HTR-8/SVneo (cell line): ENCODE measurements around the gene NUP98.

ENCODE experiments used
- DNase-seq: peaks from one replicate; pipeline ENCODE4 v3.0.0; 2011; ENCODE audit warnings: low spot score, mixed read lengths; ENCODE audit not compliant: insufficient read length
- FAIRE-seq: peaks from 2 replicates; lab custom pipeline; 2011; peaks lifted over from hg19 to GRCh38; lab: Jason Lieb, UNC

The NUP98 gene

GRCh38 chr11:3797329-3798090 is at the start of gene NUP98:
Gene NUP98, minus strand, starts transcription at chr11:3797554. Its CDS starts 15,437 bp downstream, at chr11:3782117.
- FAIRE-seq (peak; percentile 95), DNase-seq (peak; percentile 98)

GRCh38 chr11:3845670-3846069 is 48.3 kb upstream of the NUP98 start:
- no peak for DNase-seq
- FAIRE-seq, result no peak

GRCh38 chr11:3845246-3845645 is 47.9 kb upstream of the NUP98 start:
- DNase-seq, result no peak
- FAIRE-seq, result no peak

DNA sequence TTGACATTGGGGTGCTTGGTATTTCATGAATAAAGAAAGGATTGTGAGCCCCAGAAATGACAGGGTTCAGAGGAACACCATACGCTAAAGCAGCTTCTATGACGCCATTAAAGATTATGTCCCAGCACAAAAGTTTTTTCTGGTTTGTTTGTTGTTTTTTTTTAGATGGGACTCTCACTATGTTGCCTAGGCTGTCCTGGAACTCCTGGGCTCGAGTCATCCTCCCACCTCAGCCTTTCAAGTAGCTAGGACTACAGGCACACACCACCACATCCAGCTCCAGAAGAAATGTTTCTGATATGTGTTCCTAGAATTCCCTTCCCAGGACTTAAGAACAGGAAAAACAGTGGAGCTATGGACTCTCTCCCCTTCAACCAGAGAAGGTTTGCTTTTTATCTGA is 46.0 kb upstream of the NUP98 start:
- DNase-seq (no peak), FAIRE-seq (no peak)

DNA sequence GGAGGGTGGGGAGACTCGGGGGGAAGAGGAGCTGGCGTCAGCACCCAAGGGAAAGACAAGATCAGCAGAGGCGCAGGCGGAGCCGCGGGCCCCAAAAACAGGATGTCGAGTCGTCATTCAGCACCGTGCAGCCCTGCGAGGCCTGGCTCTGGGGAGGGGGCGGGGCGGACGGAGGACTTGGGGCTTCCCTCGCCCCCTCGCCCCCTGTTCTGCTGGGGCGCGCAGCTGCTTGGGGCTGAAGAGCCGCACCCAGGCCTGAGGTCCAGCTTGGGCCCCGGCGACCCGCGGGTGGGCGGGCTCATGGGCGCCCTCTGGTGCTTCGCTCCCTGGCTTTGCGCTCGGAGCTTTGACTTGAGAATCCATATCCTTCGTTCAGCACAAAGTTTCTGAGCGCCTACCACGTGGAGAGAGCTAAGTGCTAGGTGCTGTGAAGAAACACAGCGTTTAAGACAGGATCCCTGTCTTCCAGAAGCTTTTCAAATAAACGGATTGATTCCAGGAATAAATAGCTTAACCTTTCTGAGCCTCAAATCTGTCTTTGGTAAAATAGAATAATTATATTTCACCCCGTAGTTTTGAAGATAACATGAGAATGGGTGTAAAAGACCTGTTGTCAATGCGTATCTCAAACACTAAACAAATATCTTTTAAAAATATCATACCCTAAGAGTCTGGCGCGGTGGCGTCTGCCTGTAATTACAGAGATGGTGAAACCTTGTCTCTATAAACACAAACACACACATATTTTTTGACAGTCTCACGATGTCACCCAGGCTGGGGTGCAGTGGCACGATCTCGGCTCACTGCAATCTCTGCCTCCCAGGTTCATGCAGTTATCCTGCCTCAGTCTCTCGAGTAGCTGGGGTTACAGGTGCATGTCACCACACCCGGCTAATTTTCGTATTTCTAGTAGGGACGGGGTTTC is 44.3 kb upstream of the NUP98 start:
- no peak for FAIRE-seq
- peak; percentile 79 for DNase-seq

- FAIRE-seq (no peak), DNase-seq (peak; percentile 75)
Observed at GRCh38 chr11:3840870-3841425, 43.6 kb upstream of the NUP98 start, which contains the start of gene RHOG. Gene RHOG, minus strand, starts transcription at chr11:3840959. Its CDS starts 12,821 bp downstream, at chr11:3828138.

- DNase-seq (peak; percentile 17), FAIRE-seq (no peak)
Observed at GRCh38 chr11:3840004-3840869, 42.9 kb upstream of the NUP98 start.

GRCh38 chr11:3838504-3838903 is 41.1 kb upstream of the NUP98 start:
- no peak for FAIRE-seq

GRCh38 chr11:3837793-3838192 is 40.4 kb upstream of the NUP98 start:
- DNase-seq, result no peak
- no peak for FAIRE-seq

More at GRCh38 chr11:3838504-3838903, 41.1 kb upstream of the NUP98 start:
- DNase-seq, result no peak

DNA sequence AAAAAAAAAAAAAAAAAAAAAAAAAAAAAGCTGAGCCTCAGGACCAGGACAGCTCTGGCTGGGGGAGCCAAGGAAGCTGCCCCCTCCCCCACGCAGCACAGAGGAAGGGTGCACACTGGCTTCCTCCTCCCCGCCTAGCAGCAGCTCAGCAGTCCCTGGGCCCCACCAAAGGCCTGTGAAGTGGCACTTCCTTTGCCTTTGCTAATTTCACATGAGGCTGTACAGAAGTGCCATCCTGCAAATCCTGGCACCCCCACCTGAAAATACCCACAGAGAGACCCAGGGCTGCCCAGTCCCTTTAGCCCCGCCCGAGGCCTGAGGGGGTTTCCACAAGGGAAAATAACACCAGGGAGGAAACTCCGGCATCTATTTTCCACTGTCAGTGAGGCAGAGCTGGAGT is 39.5 kb upstream of the NUP98 start:
- FAIRE-seq (no peak), DNase-seq (no peak)

DNA sequence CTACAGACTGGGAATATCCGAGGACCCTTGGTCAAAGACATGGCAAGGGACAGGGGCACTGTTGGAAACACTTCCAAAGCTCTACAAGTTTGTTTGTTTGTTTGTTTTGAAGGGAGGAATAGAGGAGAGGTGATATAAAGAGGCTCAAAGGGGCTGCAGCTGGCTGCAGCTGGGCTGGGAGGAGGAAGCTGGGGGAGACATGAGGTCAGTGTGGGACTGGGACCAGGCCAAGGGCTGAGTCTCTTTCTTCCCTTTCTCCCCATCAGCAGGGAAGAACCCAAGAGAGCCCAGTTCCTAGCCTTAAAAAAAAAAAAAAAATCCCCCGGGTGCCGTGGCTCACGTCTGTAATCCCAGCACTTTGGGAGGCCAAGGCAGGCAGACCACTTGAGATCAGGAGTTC is 38.4 kb upstream of the NUP98 start:
- DNase-seq, result no peak
- FAIRE-seq, result no peak

DNA sequence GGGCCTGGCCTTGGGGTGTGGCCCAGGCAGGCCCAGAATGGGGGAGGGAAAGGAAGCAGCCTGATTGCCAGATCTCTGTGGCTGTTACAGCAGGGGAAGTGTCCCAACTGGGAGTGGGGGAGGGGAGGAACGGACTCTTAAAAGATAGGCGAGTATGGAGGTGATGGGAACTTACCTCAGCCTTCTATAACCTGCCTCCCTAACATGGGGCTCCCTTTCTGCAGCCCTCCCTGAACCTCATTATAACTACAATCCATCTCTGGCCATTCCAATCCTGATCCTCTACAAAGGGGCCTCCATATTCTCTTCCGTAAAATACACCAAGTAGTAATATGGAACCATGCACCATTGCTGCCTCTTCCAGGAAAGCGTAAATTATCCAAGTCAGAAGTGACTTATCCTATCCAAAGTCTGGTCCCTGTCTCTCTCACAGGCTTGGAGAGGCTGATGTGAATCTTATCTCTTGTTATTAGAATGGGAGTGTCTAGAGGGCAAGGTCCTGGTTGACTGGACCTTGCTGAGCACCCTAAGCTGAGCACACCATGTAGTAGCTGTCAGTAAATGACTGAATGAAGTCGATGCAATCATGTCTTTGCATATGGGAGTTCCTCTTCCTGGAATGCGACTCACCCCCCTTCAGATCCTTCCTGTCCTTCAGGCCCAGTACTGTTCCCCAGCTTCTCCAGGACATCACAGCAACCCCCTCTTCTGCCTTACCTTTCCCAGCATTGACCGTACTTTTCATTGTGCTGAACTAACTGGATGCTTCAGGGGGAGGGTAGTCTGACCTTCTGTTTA is 37.5 kb upstream of the NUP98 start:
- FAIRE-seq (no peak), DNase-seq (no peak)

DNA sequence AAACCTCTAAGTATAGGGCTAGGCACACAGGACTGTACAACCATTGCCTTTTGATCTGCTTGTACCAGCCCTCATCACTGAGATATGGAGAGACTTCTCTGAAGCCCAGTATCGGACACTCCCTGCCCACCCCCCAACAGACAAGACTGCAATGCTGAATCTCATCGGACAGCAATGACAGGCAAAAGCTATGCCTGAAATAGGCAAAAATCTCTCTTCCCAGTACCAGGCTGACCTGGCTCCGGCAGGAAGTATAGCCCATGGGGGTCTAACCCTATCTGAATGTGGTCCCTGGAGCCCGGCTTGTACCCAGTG is 37.0 kb upstream of the NUP98 start:
- no peak for DNase-seq
- no peak for FAIRE-seq

DNA sequence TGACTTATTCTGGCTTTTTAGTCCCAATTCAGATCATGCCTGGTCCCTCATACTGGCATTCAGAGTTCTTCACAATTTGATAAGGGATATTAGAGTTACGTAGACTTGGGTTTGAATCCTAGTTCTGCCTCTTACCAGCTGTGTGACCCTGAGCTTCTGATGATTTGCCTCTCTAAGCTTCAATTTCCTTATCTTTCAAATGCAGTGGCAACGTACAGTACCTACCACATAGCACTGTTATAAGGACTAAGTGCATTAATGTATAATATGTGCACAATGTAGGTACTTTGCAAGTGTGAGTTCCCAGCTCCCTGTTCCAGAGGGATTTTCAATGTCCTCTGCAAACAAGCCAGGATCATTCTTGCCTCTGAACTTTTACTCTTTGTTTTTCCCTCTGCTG is 36.1 kb upstream of the NUP98 start:
- no peak for DNase-seq
- FAIRE-seq, result no peak

GRCh38 chr11:3832816-3833215 is 35.5 kb upstream of the NUP98 start:
- DNase-seq, result no peak
- no peak for FAIRE-seq

DNA sequence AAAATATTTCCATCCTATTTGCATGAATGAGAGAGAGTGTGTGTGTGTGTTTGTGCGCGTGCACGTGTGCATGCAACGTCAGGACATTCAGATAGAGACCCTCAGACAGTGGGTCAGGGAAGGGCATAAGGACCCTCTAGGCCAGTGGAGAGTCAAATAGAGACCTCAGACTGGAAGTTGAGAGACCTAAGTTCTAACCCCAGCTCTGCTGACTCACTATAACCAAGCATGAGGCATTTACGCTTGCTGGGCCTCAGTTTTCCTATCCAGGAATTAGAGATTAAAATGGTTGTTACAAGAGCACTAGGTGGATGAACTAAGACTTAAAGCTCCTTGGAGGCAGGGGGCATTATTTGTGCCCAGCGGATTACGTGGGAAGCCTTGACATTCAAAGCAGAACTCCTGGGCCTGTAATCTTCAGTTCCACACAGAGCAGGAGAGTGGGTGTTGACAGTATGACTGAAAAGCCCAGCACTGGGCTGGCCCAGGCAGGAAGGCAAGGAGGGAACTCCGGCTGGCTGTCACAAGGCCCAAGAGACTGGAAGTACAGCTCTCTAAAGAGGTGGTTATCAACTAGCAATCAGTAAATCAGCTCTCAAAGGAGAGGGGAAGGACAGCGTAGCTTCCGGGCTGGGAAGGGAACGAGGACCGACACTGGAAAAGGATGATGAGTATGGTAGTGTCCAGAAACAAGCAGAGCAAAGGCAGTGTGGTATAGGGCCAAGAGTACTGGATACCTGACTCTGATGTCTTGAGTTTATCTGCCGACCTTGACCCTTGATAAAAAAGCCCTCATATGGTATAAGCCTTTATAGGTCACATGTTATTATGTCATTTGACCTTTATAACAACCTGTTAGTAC is 34.3 kb upstream of the NUP98 start:
- DNase-seq, result no peak
- FAIRE-seq, result no peak

DNA sequence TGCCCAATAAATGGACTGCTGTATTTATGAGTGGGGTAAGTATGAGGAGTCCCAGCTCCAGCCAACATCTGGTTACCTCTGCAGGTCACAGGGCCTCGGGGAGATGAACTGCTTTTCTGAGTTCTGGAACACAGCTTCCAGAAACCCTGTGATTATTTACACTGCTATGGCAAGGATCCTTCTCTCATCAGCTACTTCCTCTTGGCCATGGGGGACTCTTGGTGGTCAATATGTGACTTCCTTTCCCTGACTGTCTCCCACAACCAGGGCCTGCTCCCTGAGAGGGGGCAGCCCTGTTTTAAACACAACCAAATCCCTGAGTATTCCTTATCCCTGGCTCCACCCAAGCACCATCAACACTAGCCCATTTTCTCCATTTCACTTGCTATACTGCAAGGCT is 33.4 kb upstream of the NUP98 start:
- FAIRE-seq, result no peak
- DNase-seq, result no peak

- no peak for FAIRE-seq
- DNase-seq, result no peak
Observed at GRCh38 chr11:3830088-3830487, 32.7 kb upstream of the NUP98 start.
